Ovary (tissue), 3 donors: Measurements from ENCODE around the gene NSFL1C.
A peak's percentile ranks its signal among the peaks of the same experiment; 100 is the strongest.

Experiments
- CTCF ChIP-seq, 3 donors: fragments of 450-650 bp in 2 of 3; fragments of 200-600 bp in 1 of 3; IDR thresholded peaks; one replicate each; pipeline versions ENCODE4 v1.5.1 to v1.8.0; 2016 to 2022; ENCODE audit warnings: antibody characterized with exemption in 3 of 3, mild to moderate bottlenecking in 1 of 3
- EP300 ChIP-seq: sonication (generic); formaldehyde crosslinking; IDR thresholded peaks from one replicate; pipeline ENCODE4 v1.6.1; 2017; ENCODE audit warnings: antibody characterized with exemption
- POLR2A ChIP-seq: fragments of 450-650 bp; IDR thresholded peaks from one replicate; pipeline ENCODE4 v1.6.1; 2017; ENCODE audit warnings: antibody characterized with exemption, mild to moderate bottlenecking, moderate library complexity
- donor health status: DM: no; HTN: no; CAD: no.

GRCh38 chr20:1392693-1393506, 73.7 kb downstream of the NSFL1C start, which contains the start of gene FKBP1A:
- TF ChIP-seq CTCF (IDR thresholded peaks at IDR 0.05) (peak; percentile 9 to 52 (median 39)), EP300 (peak; percentile 33), POLR2A (peak; percentile 88)
